Stimulated activated CD4-positive, alpha-beta T cell treated with anti-CD3 and anti-CD28 coated beads, Interleukin-2, amount 100 ng/mL, for 4 hours (primary cell): ENCODE measurements around the gene OGDH.
"Not testable (repeated sequence)": the region's sequence is repeated elsewhere in the genome, so short reads cannot be mapped to it uniquely, and the experiment has no call there.

Experiments used
- DNase-seq: peaks from one replicate; pipeline ENCODE4 v3.0.0-alpha.2; 2020; ENCODE audit warnings: low read depth

Gene OGDH

DNA sequence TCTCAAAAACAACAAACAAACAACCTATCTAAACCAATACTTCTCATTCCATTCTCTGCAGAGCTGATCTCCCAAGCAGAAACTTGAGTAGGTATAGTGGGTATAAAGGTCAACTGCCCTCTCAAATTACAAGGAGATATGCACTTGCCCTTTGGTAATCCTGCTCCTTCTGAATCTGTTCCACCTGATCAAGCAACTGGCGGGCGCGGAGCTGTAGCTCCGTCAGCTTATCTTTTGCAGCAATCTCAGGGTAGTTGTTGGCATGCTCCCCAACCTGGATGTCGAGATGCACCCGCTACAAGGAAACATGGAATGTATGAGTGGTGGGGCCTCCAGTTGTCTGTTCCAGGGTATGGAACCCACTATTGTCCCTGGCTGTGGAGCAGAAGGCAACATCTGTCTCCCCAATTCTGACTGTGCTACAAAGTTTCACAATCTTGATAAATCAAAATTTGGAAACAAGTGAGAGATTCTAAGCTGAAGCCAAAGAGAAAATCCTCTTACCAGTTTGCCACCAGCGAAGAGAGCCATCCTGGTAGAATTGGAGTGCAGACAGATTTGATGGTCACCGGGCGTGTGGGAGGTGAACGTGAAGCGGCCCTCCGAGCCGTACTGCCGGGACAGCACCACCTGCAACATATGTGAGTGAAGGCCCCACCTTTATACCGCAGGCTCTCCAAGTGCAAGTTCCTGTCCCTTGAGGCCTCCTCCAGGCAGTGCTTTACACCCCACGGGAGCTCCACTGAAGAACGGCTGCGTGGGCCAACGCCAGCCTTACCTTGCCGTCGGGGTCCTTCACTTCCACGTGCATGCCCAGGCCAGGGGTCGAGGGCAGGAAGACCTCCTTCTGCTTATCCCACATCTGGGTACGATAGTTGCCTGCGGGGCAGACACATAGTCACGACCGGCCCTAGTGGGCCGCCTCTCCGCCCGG is 25.2 kb upstream of the OGDH start:
- DNase-seq, result peak; percentile 9

DNA sequence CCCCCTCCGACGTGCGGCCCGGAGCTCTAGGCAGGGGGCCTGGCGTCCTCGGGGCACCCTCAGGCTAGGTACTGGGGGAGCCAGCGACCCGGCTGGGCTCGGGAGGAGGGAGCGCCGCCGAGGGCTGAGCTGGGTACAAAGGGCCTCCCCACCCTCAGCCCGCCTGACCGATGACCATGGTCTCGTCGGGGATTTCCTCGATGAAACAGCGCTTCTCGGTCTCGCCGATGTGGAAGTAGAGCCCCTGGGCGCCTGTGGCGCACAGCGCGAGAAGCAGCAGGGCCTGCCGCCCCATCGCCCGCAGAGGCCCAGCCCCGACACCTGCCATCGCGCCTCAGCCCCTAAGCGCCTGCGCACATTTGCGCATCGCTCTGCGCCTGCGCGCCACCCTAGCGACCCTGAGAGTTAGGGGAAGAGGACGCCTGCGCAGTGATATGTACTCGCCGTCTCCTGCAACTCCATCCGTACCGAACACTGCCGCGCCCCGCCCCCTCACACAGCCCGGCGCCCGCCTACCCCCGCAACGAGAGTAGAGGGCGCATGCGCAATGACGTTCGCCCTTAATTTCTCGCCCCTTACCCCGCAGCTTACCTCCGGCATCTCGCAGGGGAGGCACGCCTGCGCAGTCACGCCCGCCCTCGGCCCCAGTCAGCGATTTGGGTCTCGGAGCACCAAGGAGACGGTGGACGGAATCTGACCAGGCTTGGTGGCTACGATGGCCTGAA is 24.4 kb upstream of the OGDH start, which contains the start of gene TMED4:
TSS of gene TMED4 (minus strand) at position 353 of the 725 bp plus-strand sequence. CDS start at position 328, 25 bp downstream.
- peak; percentile 100 for DNase-seq

DNA sequence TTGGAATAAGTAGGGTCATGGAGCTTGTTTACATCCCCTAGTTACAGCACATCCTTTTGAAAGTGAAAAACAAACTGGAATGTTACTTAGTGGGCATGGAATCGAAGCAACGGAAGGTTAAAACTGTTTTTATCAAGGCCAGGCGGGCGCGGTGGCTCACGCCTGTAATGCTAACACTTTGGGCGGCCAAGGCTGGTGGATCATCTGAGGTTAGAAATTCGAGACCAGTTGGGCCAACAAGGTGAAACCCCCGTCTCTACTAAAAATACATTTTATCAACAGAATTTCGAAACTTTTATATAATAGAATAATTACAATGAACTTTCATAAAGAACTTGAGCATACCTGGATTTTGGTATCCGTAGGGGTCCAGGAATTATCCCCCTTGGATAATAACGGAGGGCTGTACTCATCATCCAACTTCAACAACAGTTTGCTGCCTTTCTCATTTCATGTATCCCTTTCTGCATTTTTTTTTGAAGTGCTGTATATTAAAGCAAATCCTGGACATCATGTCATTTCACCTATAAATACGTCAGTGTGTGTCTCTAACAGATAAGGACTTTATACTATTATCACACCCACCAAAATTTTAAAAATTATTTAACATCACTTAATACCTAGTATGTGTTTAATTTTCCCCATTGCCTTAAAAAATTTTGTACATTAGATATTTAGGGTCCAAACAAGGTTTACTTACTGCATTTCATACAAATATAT is 23.1 kb upstream of the OGDH start:
- DNase-seq, result no peak

DNA sequence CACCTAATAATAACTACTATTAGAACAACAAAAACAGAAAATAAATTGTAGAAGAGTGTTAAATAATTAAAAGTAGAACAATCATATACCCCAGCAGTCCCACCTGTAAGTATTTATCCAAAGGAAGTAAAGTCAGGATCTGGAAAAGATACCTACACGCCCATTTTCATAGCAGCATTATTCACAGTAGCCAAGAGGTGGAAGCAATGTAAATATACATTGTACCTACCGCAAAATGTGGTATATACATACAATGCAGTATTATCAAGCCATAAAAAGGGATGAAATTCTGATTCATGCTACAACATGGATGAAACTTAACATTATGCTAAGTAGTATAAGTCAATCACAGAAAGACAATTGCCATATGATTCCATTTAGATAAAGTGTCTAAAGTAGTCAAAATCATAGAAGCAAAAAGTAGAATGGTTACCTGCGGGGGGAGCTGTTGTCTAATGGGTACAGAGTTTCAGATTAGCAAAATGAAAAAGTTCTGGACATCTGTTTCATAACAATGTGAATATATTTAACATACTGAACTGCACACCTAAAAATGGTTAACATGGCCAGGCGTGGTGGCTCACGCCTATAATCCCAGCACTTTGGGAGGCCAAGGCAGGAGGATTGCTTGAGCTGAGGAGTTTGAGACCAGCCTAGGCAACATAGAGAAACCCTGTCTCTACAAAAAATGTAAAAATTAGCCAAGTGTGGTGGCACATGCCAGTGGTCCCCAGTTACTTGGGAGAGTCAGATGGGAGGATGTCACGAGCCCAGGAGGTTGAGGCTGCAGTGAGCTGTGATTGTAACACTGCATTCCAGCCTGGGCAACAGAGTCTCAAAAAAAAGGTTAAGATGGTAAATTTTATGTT is 18.4 kb upstream of the OGDH start:
- DNase-seq, result peak; percentile 39

DNA sequence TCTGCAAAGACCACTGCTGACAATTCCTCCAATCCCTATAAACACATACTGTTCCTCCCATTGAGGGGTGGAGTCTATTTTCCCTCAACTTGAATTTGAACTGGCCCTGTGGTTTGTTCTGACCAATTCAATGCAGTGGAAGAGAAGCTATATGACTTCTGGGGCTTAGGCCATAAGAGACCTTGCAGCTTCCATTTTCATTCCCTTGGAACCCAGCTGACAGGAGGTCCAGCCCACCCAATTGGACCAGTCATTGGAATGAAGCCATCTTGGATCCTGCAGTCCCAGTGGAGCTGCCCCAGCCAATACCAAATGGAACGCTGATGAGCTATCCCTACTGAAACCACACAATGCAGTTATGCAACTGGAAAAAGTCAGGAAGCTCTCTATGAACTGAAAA is 15.5 kb upstream of the OGDH start:
- DNase-seq, result no peak

DNA sequence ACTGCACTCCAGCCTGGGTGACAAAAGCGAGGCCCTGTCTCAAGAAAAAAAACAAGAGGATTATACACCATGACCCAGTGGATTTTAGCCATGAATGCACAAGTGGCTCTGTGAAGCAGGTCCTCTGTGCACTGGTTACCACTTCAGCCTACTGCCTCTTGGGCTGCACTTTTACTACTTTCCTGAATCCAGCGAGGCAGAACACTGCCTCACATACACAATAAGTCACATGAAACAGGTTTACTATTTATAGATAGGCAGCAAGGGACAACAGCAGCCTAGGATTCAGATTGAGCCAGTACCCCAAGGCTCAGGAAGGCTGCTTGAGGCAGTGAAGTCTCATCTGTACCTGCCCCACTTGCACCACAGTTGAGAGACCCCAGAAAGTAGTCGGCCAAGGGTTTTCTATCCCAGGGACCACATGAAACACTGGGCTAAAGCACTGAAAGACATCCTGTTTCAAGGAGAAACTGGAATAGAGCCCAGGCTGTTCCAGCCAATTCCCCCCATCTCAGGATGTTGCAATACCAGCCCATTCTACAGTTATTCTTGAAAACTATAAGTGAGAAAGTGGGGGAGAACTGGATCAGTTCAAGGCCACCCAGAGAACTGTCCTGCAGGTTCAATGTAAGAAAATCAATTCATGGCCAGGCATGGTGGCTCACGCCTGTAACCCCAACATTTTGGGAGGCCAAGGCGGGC is 10.3 kb upstream of the OGDH start:
- DNase-seq, result no peak

DNA sequence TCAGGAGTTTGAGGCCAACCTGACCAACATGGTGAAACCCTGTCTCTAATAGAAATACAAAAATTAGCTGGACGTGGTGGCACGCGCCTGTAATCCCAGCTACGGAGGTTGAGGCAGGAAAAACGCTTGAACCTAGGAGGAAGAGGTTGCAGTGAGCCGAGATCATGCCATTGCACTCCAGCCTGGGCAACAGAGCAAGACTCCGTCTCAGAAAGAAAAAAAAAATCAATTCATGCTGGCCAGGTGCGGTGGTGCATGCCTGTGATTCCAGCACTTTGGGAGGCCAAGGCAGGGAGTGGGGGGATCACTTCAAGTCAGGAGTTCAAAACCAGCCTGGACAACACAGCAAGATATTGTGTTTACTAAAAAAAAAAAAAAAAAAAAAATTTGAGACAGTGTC is 9.2 kb upstream of the OGDH start:
- not testable (repeated sequence) for DNase-seq

DNA sequence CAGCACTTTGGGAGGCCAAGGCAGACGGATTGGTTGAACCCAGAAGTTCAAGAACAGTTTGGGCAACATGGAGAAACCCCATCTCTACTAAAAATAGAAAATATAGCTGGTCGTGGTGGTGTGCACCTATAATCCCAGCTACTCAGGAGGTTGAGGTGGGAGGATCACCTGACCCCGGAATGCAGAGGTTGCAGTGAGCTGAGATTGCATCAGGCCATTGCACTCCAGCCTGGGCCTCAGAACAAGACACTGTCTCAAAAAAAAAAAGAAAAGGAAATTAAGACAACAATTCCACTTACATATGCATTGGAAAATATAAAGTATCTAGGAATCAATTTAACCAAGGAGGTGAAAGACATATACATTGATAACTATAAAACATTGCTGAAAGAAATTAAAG is 7.2 kb upstream of the OGDH start:
- DNase-seq, result no peak

DNA sequence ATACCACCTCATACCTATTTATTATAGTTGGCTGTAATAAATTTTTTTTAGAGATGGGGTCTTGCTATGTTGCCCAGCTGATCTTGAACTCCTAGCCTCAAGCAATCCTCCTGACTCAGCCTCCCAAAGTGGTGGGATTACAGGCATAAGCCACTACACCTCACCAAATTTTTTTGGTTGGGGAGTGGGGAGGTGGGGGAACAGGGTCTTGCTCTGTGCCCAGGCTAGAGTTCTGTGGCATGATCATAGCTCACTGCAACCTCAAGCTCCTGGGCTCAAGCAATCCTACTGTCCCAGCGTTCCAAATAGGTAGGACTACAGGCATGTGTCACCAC is 3.9 kb upstream of the OGDH start:
- no peak for DNase-seq

DNA sequence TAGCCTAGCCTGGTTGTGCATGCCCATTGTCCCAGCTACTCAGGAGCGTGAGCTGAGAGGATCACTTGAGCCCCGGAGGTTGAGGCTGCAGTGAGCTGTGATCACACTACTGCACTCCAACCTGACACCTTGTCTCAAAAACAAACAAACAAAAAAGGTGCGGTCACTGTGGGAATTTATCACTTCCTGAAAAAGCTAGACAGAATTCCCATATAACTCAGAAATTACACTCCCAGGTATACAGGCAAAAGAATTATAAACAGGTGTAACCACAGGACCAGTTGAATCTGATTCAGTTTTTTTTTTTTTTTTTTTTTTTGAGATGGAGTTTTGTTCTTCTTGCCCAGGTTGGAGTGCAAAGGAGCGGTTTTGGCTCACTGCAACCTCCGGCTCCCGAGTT is 3.2 kb upstream of the OGDH start:
- DNase-seq, result no peak

DNA sequence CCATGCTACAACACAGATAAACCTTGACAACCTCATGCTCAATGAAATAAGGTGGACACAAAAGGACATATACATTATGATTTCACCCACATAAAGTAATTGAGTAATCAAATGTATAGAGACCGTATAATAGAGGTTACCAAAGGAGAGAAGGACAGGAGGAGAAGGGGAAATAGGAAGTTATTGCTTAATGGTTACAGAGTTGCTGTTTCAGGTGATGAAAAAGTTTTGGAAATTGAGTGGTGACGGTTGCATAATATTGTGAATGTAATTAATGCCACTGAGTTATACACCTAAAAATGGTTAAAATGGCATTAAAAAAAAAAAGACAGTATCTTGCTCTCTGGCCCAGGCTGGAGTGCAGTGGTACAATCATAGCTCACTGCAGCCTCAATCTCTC is 1.5 kb upstream of the OGDH start:
- DNase-seq, result no peak

DNA sequence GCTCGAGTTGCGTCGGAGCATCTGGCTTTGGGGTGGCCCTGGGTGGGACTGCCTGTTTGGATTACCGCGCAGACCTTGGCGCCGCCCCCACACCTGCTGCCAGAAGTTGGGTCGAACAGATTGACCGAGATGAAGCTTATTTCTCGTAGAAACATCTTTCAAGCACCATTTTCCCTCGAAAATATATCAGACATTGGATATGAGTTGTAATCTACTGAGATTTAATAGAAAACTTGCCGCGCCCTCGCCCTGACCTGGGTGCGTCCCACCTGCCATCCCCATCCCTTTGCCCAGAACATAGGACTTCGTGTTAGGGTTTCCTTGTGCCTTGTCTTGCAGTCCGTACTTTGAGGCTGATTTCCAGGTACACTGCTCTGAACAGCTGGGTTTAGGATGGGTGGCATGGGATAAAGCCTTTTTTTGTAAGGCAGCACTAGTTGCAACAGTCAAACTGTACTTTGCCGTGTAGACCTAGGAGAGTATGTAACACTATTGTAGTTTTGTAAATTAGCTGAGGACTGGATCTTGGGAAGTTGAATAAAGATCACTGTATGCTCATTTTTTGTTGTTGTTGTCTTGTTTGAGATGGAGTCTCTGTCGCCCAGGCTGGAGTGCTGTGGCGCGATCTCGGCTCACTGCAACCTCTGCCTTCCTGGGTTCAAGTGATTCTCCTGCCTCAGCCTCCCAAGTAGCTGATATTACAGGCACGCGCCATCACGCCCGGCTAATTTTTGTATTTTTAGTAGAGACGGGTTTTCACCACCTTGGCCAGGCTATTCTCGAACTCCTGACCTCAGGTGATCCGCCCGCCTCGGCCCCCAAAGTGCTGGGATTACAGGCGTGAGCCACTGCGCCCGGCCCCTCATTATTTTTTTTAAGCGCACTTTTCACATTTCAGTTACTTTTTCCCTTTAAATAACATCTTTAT is 978 bp downstream of the OGDH start:
- no peak for DNase-seq

DNA sequence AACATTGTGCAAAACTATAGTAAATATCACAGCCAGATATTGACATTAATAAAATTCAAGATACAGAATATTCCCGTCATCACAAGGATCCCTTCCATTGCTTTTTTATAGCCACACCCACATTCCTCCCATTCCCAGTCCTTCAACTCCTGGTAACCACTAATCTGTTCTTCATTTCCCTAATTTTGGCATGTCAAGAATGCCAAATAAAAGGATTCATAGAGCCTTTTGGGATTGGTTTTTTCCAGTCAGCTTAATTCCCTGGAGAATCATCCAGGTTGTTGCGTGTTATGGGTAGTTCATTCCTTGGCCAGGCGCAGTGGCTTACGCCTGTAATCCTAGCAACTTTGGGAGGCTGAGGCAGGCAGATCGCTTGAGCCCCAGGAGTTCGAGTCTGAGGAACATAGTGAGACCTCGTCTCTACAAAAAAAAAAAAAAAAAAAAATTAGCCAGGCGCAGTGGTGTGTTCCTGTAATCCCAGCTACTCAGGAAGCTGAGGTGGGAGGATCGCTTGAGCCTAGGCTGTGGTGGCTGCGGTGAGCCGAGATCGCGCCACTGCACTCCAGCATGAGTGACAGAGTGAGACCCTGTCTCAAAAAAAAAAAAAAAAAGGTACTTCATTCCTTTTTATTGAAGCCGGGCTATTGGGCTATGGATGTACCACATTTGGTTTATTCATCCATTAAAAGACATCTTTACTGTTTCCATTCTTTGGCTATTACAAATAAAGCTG is 2.7 kb downstream of the OGDH start:
- DNase-seq, result no peak

DNA sequence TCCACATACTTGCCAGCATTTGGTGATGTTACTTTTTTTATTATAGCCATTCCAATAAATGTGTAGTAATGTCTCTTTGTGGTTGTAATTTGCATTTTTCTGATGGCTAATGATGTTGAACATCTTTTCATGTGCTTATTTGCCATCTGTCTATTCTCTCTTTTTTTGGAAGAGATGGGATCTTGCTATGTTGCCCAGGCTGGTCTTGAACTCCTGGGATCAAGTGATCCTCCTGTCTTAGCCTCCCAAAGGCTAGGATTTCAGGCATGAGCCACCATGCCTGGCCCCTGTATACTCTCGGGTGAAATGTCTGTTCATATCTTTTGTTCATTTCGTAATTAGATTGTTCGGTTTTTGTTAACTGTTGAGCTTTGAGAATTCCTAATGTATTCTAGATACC is 3.4 kb downstream of the OGDH start:
- DNase-seq, result no peak

DNA sequence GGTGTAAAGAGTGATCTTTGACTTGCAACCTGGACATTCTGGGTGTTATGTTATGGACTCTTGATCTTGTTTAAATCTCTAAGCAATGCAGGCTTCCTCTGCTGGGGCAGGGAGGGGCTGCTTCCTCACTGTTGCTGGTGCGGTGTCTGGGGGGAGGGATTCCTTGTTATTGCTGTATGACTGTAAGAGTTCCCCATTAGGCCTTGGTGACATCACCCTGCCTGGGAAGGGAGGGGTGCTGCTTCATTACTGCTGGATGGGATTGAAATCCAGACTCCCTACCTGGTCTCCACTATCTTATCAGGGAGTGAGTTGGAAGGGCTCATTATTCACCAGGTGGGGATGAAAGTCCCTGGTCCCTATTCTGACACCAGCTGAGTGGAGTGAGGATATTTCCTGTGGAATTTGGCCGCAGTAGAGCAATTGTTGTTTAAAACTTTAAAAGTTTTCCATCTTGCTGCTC is 8.8 kb downstream of the OGDH start:
- no peak for DNase-seq

DNA sequence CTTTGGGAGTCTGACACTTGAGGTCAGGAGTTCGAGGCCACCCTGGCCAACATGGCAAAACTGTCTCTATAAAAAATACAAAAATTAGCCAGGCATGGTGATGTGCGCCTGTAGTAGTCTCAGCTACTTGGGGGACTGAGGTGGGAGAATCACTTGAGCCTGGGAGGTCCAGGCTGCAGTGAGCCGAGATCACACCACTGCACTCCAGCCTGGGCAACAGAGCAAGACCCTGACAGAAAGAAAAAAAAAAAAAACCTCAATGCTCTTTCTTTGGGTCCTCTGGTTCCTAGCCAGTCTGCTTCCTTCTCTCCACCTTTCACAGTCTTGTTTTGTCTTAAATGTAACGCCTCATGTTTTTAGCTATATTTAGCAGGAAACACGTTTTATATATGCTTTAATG is 9.4 kb downstream of the OGDH start:
- DNase-seq, result no peak

DNA sequence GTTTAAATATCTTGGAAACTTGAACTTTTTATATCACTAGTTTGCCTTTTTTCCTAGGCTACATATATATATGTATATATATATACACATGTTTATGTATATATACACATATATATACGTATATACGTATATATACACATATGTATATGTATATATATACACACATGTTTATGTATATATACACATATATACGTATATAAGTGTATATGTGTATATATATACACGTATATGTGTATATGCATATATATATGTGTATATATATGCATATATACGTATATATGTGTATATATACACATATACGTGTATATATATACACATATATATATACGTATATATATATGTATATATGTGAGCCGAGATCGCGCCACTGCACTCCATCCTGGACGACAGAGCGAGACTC is 10.1 kb downstream of the OGDH start:
- DNase-seq, result no peak

DNA sequence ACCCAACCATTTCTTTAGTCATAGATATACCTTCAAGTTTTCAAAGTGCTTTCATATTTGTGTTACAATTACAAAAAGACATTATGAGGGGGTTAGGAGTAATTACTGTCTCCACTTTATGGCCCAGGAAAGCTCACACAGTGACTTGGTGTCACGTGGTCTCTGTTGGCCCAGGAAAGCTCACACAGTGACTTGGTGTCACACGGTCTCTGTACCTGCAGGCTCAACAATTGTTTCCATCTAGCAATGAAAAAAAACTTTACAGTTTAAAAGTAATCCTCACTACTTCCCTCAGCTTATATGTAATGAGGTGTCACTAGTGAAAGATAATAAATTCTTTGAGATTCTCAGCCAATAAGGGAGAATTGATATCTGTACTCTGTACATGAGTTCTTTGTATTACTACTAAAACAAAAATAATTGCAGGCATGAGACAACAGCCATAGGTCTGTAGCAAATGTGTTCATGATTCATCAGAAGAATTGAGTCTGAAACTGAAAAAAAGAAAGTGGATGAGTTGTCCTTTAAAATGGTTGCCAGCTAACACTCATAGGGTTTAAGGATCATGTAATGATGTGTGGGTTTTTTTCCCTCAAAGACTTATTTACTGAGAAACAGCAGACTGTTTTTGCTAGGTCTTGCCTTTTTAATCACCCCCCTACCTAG is 10.9 kb downstream of the OGDH start:
- DNase-seq, result no peak

DNA sequence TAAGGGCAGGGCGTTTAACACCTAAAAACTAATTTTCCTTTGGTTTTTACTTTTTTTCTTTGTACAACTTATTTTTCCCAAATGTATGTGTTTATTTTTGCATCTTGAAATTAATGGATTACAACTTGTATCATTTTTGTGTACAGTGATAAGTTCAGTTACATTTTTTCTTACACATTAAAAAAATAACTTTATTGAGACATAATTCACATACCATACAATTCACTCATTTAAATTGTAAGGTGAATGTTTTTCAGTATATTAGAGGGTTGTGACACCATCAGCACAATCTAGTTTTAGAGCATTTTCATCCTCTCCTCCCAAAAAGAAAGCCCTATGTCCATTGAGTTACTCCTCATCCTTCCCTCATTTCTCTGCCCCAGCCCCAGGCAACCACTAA is 11.6 kb downstream of the OGDH start:
- DNase-seq, result no peak
